Measurements from ENCODE around the gene DPYSL3. TPM values are rescaled to one million over a fixed set of nuclear protein-coding genes. Genes with fewer than 3 reads are reported as not detected.

DPYSL3 gene

GRCh38 chr5:147348451-147348850 is 161.4 kb downstream of the DPYSL3 start:
- peak overlapping the region; percentile 34 for H3K4me2 ChIP-seq (ENCODE audit: low read length)
- H3K9me3 ChIP-seq (replicated peaks; ENCODE audit: low read length), result no peaks in the 10 kb centered on the region
- no peaks in the 10 kb centered on the region for H3K27me3 ChIP-seq (ENCODE audit: control insufficient read depth, insufficient read depth, low read length)
- H3K36me3 ChIP-seq (ENCODE audit: insufficient read depth, low read length), result no peaks in the 10 kb centered on the region
- no peak overlapping the region for H3K9ac ChIP-seq (ENCODE audit: low read depth, low read length)
- no peak overlapping the region for H3K4me3 ChIP-seq (ENCODE audit: low read length)
- H3K4me1 ChIP-seq (ENCODE audit: control insufficient read depth, insufficient read depth, low read length), result peaks cover 16% of the 10 kb centered on the region

GRCh38 chr5:147348046-147348445 is 161.8 kb downstream of the DPYSL3 start:
- Histone ChIP-seq H3K9ac (ENCODE audit: low read depth, low read length) (peak overlapping the region; percentile 12), H3K4me2 (ENCODE audit: low read length) (peak overlapping the region; percentile 34), H3K4me1 (ENCODE audit: control insufficient read depth, insufficient read depth, low read length) (peaks cover 16% of the 10 kb centered on the region), H3K27me3 (ENCODE audit: control insufficient read depth, insufficient read depth, low read length) (no peaks in the 10 kb centered on the region), H3K4me3 (ENCODE audit: low read length) (no peak overlapping the region), H3K36me3 (ENCODE audit: insufficient read depth, low read length) (no peaks in the 10 kb centered on the region), H3K9me3 (replicated peaks; ENCODE audit: low read length) (no peaks in the 10 kb centered on the region)

- Histone ChIP-seq H3K9ac (ENCODE audit: low read depth, low read length) (no peak overlapping the region), H3K9me3 (replicated peaks; ENCODE audit: low read length) (no peaks in the 10 kb centered on the region), H3K36me3 (ENCODE audit: insufficient read depth, low read length) (no peaks in the 10 kb centered on the region), H3K27me3 (ENCODE audit: control insufficient read depth, insufficient read depth, low read length) (no peaks in the 10 kb centered on the region), H3K4me1 (ENCODE audit: control insufficient read depth, insufficient read depth, low read length) (peaks cover 16% of the 10 kb centered on the region), H3K4me3 (ENCODE audit: low read length) (no peak overlapping the region), H3K4me2 (ENCODE audit: low read length) (no peak overlapping the region)
Measured at GRCh38 chr5:147346006-147346561, 163.8 kb downstream of the DPYSL3 start.

- Histone ChIP-seq H3K9me3 (replicated peaks; ENCODE audit: low read length) (no peaks in the 10 kb centered on the region), H3K4me2 (ENCODE audit: low read length) (no peak overlapping the region), H3K4me3 (ENCODE audit: low read length) (no peak overlapping the region), H3K36me3 (ENCODE audit: insufficient read depth, low read length) (no peaks in the 10 kb centered on the region), H3K27me3 (ENCODE audit: control insufficient read depth, insufficient read depth, low read length) (no peaks in the 10 kb centered on the region), H3K4me1 (ENCODE audit: control insufficient read depth, insufficient read depth, low read length) (peaks cover 16% of the 10 kb centered on the region), H3K9ac (ENCODE audit: low read depth, low read length) (no peak overlapping the region)
Measured at GRCh38 chr5:147344861-147345260, 165.0 kb downstream of the DPYSL3 start.

GRCh38 chr5:147341345-147341744 is 168.5 kb downstream of the DPYSL3 start:
- H3K4me2 ChIP-seq (ENCODE audit: low read length), result no peak overlapping the region
- H3K27me3 ChIP-seq (ENCODE audit: control insufficient read depth, insufficient read depth, low read length), result no peaks in the 10 kb centered on the region
- H3K9me3 ChIP-seq (replicated peaks; ENCODE audit: low read length), result no peaks in the 10 kb centered on the region
- H3K4me3 ChIP-seq (ENCODE audit: low read length), result no peak overlapping the region
- no peak overlapping the region for H3K9ac ChIP-seq (ENCODE audit: low read depth, low read length)
- H3K36me3 ChIP-seq (ENCODE audit: insufficient read depth, low read length), result no peaks in the 10 kb centered on the region
- H3K4me1 ChIP-seq (ENCODE audit: control insufficient read depth, insufficient read depth, low read length), result no peaks in the 10 kb centered on the region

GRCh38 chr5:147340941-147341340 is 168.9 kb downstream of the DPYSL3 start:
- Histone ChIP-seq H3K4me3 (ENCODE audit: low read length) (no peak overlapping the region), H3K9ac (ENCODE audit: low read depth, low read length) (no peak overlapping the region), H3K27me3 (ENCODE audit: control insufficient read depth, insufficient read depth, low read length) (no peaks in the 10 kb centered on the region), H3K9me3 (replicated peaks; ENCODE audit: low read length) (no peaks in the 10 kb centered on the region), H3K4me1 (ENCODE audit: control insufficient read depth, insufficient read depth, low read length) (no peaks in the 10 kb centered on the region), H3K4me2 (ENCODE audit: low read length) (no peak overlapping the region), H3K36me3 (ENCODE audit: insufficient read depth, low read length) (no peaks in the 10 kb centered on the region)

Small RNAs within 50 kb of the gene (small RNA-seq; reads per million reads assigned to genes)
- not detected for gene AC011373.1
